Measurements from ENCODE around the gene TENM4.

TENM4 gene

DNA sequence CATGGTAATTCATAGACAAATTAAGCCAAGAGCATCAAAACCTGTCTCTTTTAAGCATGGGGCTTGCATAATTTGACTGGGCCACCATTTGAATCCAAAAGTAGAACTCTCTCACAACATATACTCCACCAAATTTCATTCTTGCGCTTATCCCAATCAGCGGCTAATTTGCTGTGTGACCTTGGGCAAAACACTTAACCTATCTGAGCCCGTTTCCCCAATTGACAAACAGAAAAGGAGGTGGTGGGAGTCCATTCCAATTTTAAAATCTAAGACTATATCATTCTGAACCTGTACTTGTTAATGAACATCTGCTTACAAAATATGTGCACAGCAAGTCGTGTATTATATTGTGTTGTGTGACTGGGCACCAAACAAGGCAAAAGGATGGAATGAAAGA is 528.1 kb downstream of the TENM4 start:
- TF ChIP-seq, protein P1, sequence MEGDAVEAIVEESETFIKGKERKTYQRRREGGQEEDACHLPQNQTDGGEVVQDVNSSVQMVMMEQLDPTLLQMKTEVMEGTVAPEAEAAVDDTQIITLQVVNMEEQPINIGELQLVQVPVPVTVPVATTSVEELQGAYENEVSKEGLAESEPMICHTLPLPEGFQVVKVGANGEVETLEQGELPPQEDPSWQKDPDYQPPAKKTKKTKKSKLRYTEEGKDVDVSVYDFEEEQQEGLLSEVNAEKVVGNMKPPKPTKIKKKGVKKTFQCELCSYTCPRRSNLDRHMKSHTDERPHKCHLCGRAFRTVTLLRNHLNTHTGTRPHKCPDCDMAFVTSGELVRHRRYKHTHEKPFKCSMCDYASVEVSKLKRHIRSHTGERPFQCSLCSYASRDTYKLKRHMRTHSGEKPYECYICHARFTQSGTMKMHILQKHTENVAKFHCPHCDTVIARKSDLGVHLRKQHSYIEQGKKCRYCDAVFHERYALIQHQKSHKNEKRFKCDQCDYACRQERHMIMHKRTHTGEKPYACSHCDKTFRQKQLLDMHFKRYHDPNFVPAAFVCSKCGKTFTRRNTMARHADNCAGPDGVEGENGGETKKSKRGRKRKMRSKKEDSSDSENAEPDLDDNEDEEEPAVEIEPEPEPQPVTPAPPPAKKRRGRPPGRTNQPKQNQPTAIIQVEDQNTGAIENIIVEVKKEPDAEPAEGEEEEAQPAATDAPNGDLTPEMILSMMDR (IDR thresholded peaks at IDR 0.05; ENCODE audit: control insufficient read depth, insufficient read depth, low read depth, low read length, missing control alignments), result no peak
- DNase-seq (ENCODE audit: low read depth), result no peak
- no peak overlapping the region for H3K4me3 ChIP-seq (ENCODE audit: control insufficient read depth, low read depth, low read length)

DNA sequence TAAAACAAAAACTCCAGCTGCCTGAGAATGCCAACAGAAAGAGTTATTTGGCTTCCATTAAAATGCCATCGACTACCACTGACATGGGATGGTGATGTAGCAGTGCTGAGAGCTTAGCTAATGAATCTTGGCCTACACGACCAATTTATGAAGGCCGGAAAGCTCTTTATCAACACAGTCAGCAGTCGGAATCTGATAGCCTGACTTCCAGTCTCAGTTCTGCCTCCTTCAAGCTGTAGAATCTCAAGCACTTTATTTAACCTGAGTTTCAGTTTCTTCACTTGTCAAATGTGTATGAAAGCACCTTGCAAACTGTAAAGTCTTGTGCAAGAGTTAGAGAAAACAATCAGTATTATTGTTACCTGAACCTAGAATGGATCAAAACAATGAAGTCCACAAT is 530.5 kb downstream of the TENM4 start:
- TF ChIP-seq, protein P1 (IDR thresholded peaks at IDR 0.05; ENCODE audit: control insufficient read depth, insufficient read depth, low read depth, low read length, missing control alignments), result no peak
- no peak overlapping the region for H3K4me3 ChIP-seq (ENCODE audit: control insufficient read depth, low read depth, low read length)
- DNase-seq (ENCODE audit: low read depth), result no peak

DNA sequence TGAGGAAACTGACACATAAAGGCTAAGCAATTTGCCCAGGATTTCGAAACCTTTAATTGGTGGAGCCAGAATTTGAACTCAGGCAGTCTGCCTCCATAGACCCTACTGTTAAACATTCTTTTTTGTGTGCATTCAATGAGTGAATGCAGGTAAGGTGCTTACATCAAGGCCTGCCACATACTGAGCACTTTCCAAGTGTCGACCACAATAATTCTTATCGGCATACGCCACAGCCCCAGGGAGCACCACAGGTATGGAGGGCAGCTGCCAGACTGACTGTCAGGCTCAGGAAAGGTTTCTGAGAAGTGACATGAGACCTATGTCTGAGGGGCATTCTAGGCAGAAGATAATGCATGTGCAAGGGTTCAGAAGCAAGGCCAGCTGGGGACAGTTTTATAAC is 531.4 kb downstream of the TENM4 start:
- H3K4me3 ChIP-seq (ENCODE audit: control insufficient read depth, low read depth, low read length), result no peak overlapping the region
- TF ChIP-seq, protein P1 (IDR thresholded peaks at IDR 0.05; ENCODE audit: control insufficient read depth, insufficient read depth, low read depth, low read length, missing control alignments), result no peak
- DNase-seq (ENCODE audit: low read depth), result no peak

DNA sequence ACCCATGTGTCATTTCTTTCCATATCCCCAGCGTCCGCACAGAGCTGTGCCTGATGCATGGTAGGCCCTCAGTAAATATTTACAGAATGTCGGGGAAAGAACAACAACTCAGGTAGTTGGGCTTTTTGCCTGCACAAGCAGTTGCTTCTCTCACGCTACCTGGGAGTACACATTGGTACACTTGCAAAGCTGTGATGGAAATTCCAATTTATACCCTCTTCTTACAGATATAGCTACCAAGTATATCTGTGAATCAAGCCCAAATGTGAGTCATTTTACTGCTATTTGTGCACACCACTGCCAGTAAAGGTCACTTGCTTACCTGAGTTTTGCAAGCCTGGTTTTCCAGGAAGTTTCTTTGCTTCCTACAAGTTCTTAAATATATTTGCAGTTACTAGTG is 533.2 kb downstream of the TENM4 start:
- TF ChIP-seq, protein P1 (IDR thresholded peaks at IDR 0.05; ENCODE audit: control insufficient read depth, insufficient read depth, low read depth, low read length, missing control alignments), result no peak
- H3K4me3 ChIP-seq (ENCODE audit: control insufficient read depth, low read depth, low read length), result no peak overlapping the region
- DNase-seq (ENCODE audit: low read depth), result no peak

DNA sequence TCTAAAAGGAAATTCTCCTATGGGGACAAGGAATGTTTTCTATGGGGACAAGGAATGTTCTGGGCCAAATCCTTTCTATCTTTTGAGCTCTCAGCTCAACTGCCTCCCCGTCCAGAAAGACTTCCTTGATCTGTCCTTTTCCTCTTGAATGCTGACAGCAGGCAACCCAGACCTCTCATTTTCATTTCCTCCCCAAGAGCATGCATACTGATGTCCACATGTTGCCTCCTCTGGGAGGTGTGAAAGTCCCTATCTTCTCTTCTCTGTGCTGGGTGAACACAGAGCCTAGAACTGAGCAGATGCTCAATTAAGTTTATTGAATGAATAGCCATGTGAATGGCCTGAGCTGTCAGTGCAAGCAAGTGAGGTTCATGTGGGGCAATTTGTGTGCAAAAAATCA is 534.3 kb downstream of the TENM4 start:
- no peak overlapping the region for H3K4me3 ChIP-seq (ENCODE audit: control insufficient read depth, low read depth, low read length)
- no peak for DNase-seq (ENCODE audit: low read depth)
- TF ChIP-seq, protein P1 (IDR thresholded peaks at IDR 0.05; ENCODE audit: control insufficient read depth, insufficient read depth, low read depth, low read length, missing control alignments), result no peak

DNA sequence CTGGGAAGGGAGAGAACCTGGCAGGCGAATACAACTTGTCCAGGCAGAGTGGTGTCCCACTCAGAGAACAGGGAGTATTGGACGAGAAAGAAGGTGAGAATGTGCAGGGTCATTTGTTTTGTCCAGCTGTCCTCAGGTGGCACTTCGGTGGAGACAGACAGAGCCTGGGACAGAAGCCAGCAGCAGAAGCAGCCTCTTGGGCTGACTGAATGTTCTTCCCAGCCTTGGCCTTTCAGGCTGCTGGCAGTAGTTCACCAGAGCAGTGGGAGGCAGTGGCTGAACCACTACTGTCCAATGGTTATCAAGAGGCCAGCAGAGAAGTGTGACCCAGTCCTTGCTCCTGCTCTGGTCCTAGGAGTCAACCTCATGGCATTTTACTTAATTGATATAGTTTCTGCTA is 535.1 kb downstream of the TENM4 start:
- TF ChIP-seq, protein P1 (IDR thresholded peaks at IDR 0.05; ENCODE audit: control insufficient read depth, insufficient read depth, low read depth, low read length, missing control alignments), result no peak
- DNase-seq (ENCODE audit: low read depth), result no peak
- no peak overlapping the region for H3K4me3 ChIP-seq (ENCODE audit: control insufficient read depth, low read depth, low read length)
